Gastrocnemius medialis (tissue), 4 donors: ENCODE measurements around the gene MRC2.

Experiments
- CTCF ChIP-seq, 5 experiments: fragments of 450-650 bp in 3 of 5; fragments of 200-600 bp in 2 of 5; sonication (generic) in 2 of 5; IDR thresholded peaks in 4 of 5; conservative IDR thresholded peaks in 1 of 5; 1 replicate in 4 of 5; 2 replicates in 1 of 5; pipeline ENCODE4 v1.5.1; 2016 to 2019; ENCODE audit warnings: antibody characterized with exemption in 5 of 5, mild to moderate bottlenecking in 3 of 5, moderate library complexity in 3 of 5
- POLR2A ChIP-seq, 2 donors: fragments of 450-650 bp; IDR thresholded peaks; one replicate each; pipeline ENCODE4 v1.6.1; 2017; ENCODE audit warnings: antibody characterized with exemption in 2 of 2, mild to moderate bottlenecking in 2 of 2, moderate library complexity in 2 of 2

- no peak for TF ChIP-seq CTCF (IDR thresholded peaks at IDR 0.05 in 4 of 5, conservative IDR thresholded peaks at IDR 0.05 in 1 of 5)
- TF ChIP-seq POLR2A (IDR thresholded peaks at IDR 0.05): no peak
These were observed 48.9 kb downstream of the MRC2 start for GRCh38 chr17:62676231-62676943.
